GM12891 (cell line): ENCODE data around the gene PPDPF.

Source experiments
- PAX5 ChIP-seq: IDR thresholded peaks from 2 replicates; pipeline ENCODE4 v1.6.1; 2011; ENCODE audit warnings: low read length, moderate library complexity, mild to moderate bottlenecking; ENCODE audit not compliant: insufficient read depth, severe bottlenecking
- POLR2A ChIP-seq: IDR thresholded peaks from 2 replicates; pipeline ENCODE4 v1.6.1; 2011; ENCODE audit warnings: low read depth, low read length, control low read depth
- POLR2AphosphoS5 ChIP-seq: IDR thresholded peaks from 2 replicates; pipeline ENCODE4 v1.6.1; 2011; ENCODE audit warnings: low read depth, low read length, control low read depth
- POU2F2 ChIP-seq: IDR thresholded peaks from 2 replicates; pipeline ENCODE4 v1.6.1; 2011; ENCODE audit warnings: low read depth, mild to moderate bottlenecking, control low read depth, low read length, moderate library complexity

DNA sequence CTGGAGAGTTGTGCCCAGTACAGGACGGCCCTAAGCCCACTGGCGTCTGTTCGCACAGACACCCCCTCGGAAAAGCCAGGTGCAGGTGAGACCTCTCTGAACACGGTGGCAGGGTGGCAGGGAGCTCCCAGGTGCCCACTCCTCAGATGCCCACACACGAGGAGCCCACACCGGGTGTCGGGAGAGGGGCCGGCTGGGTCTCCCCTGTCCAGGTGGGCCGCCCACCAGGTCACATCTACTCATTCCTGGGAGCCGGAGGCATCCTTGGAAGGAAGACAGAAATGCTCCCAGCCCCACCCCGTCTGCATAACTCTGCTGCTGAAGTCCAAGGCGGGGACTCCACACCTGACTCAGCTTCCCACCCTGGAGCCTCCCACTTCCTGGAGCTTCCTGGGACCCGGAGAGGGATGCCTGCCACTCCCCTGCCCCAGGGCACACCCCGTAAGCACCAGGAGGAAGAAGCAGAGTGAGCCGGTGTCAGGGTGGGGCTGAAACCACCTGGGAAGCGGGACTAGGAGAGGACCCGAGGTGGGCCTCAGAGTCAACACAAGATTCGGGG is 24.5 kb downstream of the PPDPF start:
- TF ChIP-seq POLR2A (no peak), PAX5 (no peak), POLR2AphosphoS5 (no peak), POU2F2 (no peak)
